GM18861 (cell line): ENCODE measurements around the gene CCDC90B.
"Not testable (repeated sequence)": the region's sequence is repeated elsewhere in the genome, so short reads cannot be mapped to it uniquely, and the experiment has no call there.

ENCODE experiments used
- ATAC-seq: cut with Tn5 transposase; IDR thresholded peaks from one replicate; pipeline ENCODE4 v1.9.1; 2021; ENCODE audit not compliant: unreplicated experiment

CCDC90B gene

GRCh38 chr11:83285771-83286528 lies at the start of gene CCDC90B:
Gene CCDC90B, minus strand, starts transcription at chr11:83286367. Its CDS starts 395 bp downstream, at chr11:83285972.
- peak; percentile 81 for ATAC-seq

GRCh38 chr11:83335446-83336070 lies 49.4 kb upstream of the CCDC90B start:
- ATAC-seq = no peak

GRCh38 chr11:83330303-83330702 lies 44.1 kb upstream of the CCDC90B start:
- ATAC-seq = no peak

- ATAC-seq = no peak
Measured at GRCh38 chr11:83326326-83326725, 40.2 kb upstream of the CCDC90B start.

GRCh38 chr11:83319346-83319745 lies 33.2 kb upstream of the CCDC90B start:
- ATAC-seq = no peak

GRCh38 chr11:83318931-83319330 lies 32.8 kb upstream of the CCDC90B start:
- no peak for ATAC-seq

- no peak for ATAC-seq
Measured at GRCh38 chr11:83317757-83318690, 31.9 kb upstream of the CCDC90B start.

- not testable (repeated sequence) for ATAC-seq
Measured at GRCh38 chr11:83316897-83317268, 30.7 kb upstream of the CCDC90B start.

- ATAC-seq = not testable (repeated sequence)
Measured at GRCh38 chr11:83316143-83316896, 30.2 kb upstream of the CCDC90B start.

GRCh38 chr11:83312430-83312829 lies 26.3 kb upstream of the CCDC90B start:
- ATAC-seq = no peak

- ATAC-seq = no peak
Measured at GRCh38 chr11:83311701-83312100, 25.5 kb upstream of the CCDC90B start.

- ATAC-seq = no peak
Measured at GRCh38 chr11:83310718-83311117, 24.6 kb upstream of the CCDC90B start.

- not testable (repeated sequence) for ATAC-seq
Measured at GRCh38 chr11:83308536-83308935, 22.4 kb upstream of the CCDC90B start.

GRCh38 chr11:83306200-83307080 lies 20.3 kb upstream of the CCDC90B start:
- ATAC-seq = no peak

GRCh38 chr11:83303316-83303715 lies 17.1 kb upstream of the CCDC90B start:
- ATAC-seq = no peak

- no peak for ATAC-seq
Measured at GRCh38 chr11:83302151-83302550, 16.0 kb upstream of the CCDC90B start.

- no peak for ATAC-seq
Measured at GRCh38 chr11:83299681-83300080, 13.5 kb upstream of the CCDC90B start.

GRCh38 chr11:83294208-83294607 lies 8.0 kb upstream of the CCDC90B start:
- no peak for ATAC-seq

GRCh38 chr11:83293457-83293774 lies 7.2 kb upstream of the CCDC90B start:
- ATAC-seq = no peak
